WTC11 (cell line): ENCODE data around the gene TAS2R41.

Source experiments
- CREB1 ChIP-seq: sonication (generic); formaldehyde crosslinking; IDR thresholded peaks from 2 replicates; pipeline ENCODE4 v1.8.0; 2023; ENCODE audit warnings: mild to moderate bottlenecking, missing genetic modification reagents
- ESRRA ChIP-seq: sonication (generic); formaldehyde crosslinking; IDR thresholded peaks from 2 replicates; pipeline ENCODE4 v1.8.1; 2022; ENCODE audit warnings: mild to moderate bottlenecking, missing genetic modification reagents, borderline replicate concordance
- FOXP4 ChIP-seq: sonication (generic); formaldehyde crosslinking; IDR thresholded peaks from 2 replicates; pipeline ENCODE4 v1.8.0; 2022; ENCODE audit warnings: mild to moderate bottlenecking, missing genetic modification reagents
- GABPB1 ChIP-seq: sonication (generic); formaldehyde crosslinking; IDR thresholded peaks from 2 replicates; pipeline ENCODE4 v1.8.1; 2023; ENCODE audit warnings: mild to moderate bottlenecking, missing genetic modification reagents
- HMGA2 ChIP-seq: fragments of 250-450 bp; sonication (Bioruptor Pico); IDR thresholded peaks from 2 replicates; pipeline ENCODE4 v1.4.0; 2021; ENCODE audit warnings: mild to moderate bottlenecking, moderate library complexity
- NFE2L1 ChIP-seq: sonication (generic); formaldehyde crosslinking; IDR thresholded peaks from 2 replicates; pipeline ENCODE4 v1.8.1; 2023; ENCODE audit warnings: missing genetic modification reagents
- PREB ChIP-seq: sonication (generic); formaldehyde crosslinking; IDR thresholded peaks from 2 replicates; pipeline ENCODE4 v1.8.1; 2022; ENCODE audit warnings: mild to moderate bottlenecking, missing genetic modification reagents, moderate library complexity, borderline replicate concordance
- PRRX2 ChIP-seq: fragments of 250-450 bp; sonication (Bioruptor Pico); IDR thresholded peaks from 2 replicates; pipeline ENCODE4 v1.8.0; 2021; ENCODE audit warnings: mild to moderate bottlenecking
- SMAD3 ChIP-seq: sonication (generic); formaldehyde crosslinking; IDR thresholded peaks from 2 replicates; pipeline ENCODE4 v1.8.0; 2022; ENCODE audit warnings: missing genetic modification reagents, mild to moderate bottlenecking, borderline replicate concordance
- STAT6 ChIP-seq: sonication (generic); formaldehyde crosslinking; conservative IDR thresholded peaks from 2 replicates; pipeline ENCODE4 v1.8.1; 2023; ENCODE audit warnings: mild to moderate bottlenecking, low read depth, missing genetic modification reagents, moderate library complexity
- TCF7 ChIP-seq: sonication (generic); formaldehyde crosslinking; IDR thresholded peaks from 2 replicates; pipeline ENCODE4 v1.8.0; 2022; ENCODE audit warnings: mild to moderate bottlenecking, low read depth, missing genetic modification reagents, moderate library complexity
- TF ChIP-seq, protein P1 (sequence below): fragments of 200-600 bp; IDR thresholded peaks from 2 replicates; pipeline ENCODE4 v1.8.0; 2022; ENCODE audit warnings: antibody characterized with exemption
- TF ChIP-seq, protein P2 (sequence below): sonication (generic); formaldehyde crosslinking; IDR thresholded peaks from 2 replicates; pipeline ENCODE4 v1.8.1; 2022; ENCODE audit warnings: mild to moderate bottlenecking, moderate library complexity, missing genetic modification reagents

- TF ChIP-seq, protein P1, sequence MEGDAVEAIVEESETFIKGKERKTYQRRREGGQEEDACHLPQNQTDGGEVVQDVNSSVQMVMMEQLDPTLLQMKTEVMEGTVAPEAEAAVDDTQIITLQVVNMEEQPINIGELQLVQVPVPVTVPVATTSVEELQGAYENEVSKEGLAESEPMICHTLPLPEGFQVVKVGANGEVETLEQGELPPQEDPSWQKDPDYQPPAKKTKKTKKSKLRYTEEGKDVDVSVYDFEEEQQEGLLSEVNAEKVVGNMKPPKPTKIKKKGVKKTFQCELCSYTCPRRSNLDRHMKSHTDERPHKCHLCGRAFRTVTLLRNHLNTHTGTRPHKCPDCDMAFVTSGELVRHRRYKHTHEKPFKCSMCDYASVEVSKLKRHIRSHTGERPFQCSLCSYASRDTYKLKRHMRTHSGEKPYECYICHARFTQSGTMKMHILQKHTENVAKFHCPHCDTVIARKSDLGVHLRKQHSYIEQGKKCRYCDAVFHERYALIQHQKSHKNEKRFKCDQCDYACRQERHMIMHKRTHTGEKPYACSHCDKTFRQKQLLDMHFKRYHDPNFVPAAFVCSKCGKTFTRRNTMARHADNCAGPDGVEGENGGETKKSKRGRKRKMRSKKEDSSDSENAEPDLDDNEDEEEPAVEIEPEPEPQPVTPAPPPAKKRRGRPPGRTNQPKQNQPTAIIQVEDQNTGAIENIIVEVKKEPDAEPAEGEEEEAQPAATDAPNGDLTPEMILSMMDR, result no peak
- TF ChIP-seq TCF7 (CRISPR knock-in tag) (no peak), HMGA2 (CRISPR knock-in tag) (no peak), CREB1 (CRISPR knock-in tag) (no peak), ESRRA (CRISPR knock-in tag) (no peak), NFE2L1 (CRISPR knock-in tag) (no peak), PREB (CRISPR knock-in tag) (no peak), STAT6 (CRISPR knock-in tag) (no peak), GABPB1 (CRISPR knock-in tag) (no peak), FOXP4 (no peak), SMAD3 (no peak), PRRX2 (CRISPR knock-in tag) (no peak)
- TF ChIP-seq, protein P2, sequence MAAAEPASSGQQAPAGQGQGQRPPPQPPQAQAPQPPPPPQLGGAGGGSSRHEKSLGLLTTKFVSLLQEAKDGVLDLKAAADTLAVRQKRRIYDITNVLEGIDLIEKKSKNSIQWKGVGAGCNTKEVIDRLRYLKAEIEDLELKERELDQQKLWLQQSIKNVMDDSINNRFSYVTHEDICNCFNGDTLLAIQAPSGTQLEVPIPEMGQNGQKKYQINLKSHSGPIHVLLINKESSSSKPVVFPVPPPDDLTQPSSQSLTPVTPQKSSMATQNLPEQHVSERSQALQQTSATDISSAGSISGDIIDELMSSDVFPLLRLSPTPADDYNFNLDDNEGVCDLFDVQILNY, result no peak
Measured at GRCh38 chr7:143463957-143464356, 13.7 kb upstream of the TAS2R41 start.
